GM12873 (cell line): ENCODE measurements around the gene SLC51A.

ENCODE experiments used
- TF ChIP-seq, protein P1 (sequence below): IDR thresholded peaks from 2 replicates; pipeline ENCODE4 v1.5.1; 2012; ENCODE audit warnings: low read depth, mild to moderate bottlenecking, moderate library complexity, low read length, control low read depth; ENCODE audit not compliant: insufficient read depth; ENCODE audit errors: missing control alignments

SLC51A gene

DNA sequence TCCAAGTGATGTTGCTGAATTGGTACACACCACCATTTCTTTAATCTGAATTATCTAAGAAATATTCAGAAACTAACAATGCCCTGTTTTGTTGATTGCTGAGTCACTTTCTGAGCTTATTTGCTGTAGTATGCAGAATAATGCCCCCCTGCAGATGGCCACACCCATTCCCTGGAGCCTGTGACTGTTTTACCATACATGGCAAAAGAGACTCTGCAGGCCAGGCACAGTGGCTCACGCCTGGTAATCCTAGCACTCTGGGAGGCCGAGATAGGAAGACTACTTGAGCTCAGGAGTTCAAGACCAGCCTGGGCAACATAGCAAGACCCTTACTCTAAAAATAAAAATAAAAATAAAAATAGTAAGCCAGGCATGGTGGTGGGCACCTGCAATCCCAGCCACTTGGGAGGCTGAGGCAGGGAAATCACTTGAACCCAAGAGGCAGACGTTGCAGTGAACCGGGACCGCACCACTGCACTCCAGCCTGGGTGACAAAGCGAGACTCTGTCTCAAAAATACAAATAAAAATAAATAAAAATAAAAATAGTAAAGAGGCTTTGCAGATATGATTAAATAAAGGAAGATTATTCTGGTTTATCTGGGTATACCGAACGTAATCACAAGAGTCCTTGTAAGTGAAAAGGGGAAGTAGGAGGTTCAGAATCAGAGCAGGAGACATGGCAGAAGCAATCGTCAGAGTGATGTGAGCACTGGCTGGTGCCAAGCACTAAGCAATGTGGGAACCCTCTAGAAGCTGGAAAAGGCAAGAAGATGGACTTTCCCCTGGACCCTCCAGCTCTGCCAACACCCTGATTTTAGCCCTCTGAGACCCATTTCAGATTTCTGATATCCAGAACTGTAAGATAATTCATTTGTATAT lies 52.2 kb downstream of the SLC51A start:
- TF ChIP-seq, protein P1, sequence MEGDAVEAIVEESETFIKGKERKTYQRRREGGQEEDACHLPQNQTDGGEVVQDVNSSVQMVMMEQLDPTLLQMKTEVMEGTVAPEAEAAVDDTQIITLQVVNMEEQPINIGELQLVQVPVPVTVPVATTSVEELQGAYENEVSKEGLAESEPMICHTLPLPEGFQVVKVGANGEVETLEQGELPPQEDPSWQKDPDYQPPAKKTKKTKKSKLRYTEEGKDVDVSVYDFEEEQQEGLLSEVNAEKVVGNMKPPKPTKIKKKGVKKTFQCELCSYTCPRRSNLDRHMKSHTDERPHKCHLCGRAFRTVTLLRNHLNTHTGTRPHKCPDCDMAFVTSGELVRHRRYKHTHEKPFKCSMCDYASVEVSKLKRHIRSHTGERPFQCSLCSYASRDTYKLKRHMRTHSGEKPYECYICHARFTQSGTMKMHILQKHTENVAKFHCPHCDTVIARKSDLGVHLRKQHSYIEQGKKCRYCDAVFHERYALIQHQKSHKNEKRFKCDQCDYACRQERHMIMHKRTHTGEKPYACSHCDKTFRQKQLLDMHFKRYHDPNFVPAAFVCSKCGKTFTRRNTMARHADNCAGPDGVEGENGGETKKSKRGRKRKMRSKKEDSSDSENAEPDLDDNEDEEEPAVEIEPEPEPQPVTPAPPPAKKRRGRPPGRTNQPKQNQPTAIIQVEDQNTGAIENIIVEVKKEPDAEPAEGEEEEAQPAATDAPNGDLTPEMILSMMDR = no peak

DNA sequence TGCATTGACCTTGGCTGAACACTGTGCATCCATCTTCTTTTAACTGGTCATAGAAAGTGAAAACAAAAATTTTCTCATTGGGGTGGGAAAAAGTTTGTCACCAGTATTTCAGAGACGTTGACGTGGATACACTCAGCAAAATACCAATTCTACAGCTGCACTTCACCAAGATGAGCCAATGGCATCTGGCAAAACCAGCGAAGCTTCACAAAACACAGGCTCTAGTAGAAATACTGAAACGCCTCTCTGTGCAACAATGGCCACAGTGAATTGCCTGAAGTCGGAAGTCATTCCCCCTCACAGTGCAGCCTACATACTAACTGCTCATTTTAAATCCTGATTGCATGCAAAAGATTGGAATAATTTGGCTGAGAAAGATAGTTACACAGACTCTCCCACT lies 54.2 kb downstream of the SLC51A start:
- TF ChIP-seq, protein P1 = no peak

DNA sequence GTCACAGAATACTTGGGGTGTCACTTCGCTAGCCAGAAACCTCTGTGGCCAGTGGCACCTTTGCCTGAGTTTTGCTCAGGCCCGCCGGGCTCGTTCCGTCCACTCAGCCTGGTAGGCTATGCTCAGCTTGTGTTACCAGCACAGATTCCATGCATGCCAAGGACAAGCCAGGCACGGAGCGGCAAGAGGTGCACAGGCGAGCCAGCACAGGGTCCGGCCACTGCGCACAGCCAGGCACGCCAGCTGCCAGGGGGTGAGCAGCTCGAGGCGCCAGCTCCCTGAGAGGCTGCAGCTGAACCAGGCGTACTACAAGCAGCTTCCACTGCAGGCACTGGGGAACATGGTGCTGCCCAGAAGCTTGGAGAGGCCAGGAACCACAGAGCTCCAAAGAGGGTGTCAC lies 56.5 kb downstream of the SLC51A start:
- TF ChIP-seq, protein P1 = no peak

DNA sequence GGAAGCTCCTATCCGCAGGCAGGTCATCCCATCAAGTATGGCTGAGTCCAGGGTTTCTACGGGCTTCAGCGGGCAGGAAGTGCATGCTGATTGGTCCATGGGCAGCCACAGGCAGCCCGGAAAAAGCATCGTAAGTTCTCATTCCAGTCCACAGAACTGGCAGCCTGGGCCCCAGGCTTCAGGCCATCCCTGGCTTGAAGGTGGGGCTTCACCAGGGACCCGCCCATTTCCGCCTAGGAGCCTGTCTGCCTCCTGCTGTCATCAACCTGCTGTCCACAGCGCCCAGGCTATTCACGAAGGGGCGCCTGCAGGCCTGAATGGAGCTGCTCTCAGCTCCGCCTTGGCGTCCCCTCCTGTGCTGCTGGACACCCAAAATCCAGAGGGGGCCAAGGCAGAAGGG lies 57.3 kb downstream of the SLC51A start:
- TF ChIP-seq, protein P1 = no peak

DNA sequence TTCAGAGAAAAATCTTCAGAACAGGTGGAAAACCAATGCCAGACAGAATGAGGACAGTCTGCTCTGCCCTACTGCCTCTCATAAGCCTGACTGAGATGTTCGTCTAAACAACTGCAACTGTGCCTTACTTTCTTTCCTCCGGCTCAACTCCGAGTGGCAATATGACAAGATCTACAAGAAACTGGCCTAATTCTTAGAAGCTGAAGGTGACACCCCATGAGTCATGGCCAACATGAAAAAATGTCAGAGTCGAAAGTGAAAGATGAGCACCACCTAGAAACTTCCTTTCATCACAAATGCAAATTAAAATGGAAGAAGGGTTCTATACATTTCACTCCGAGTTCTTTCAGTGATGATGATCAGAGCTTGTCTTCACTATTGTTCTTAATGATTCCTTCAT lies 58.3 kb downstream of the SLC51A start:
- TF ChIP-seq, protein P1 = no peak

DNA sequence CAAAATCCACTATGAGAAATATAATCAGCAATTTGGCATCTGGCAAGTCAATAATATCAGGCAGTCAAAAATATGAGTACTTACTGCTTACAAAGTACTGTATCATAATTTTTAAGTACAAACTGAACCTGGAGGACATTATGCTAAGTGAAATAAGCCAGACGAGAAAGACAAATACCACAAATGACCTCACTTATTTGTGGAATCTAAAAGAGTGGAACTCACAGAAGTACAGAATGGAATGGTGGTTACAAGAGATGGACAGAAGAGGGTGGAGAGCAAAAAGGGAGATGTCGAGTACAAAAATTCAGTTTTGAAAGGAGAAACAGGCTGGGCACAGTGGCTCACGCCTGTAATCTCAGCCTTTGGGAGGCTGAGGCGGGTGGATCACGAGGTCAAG lies 58.8 kb downstream of the SLC51A start:
- TF ChIP-seq, protein P1 = no peak

DNA sequence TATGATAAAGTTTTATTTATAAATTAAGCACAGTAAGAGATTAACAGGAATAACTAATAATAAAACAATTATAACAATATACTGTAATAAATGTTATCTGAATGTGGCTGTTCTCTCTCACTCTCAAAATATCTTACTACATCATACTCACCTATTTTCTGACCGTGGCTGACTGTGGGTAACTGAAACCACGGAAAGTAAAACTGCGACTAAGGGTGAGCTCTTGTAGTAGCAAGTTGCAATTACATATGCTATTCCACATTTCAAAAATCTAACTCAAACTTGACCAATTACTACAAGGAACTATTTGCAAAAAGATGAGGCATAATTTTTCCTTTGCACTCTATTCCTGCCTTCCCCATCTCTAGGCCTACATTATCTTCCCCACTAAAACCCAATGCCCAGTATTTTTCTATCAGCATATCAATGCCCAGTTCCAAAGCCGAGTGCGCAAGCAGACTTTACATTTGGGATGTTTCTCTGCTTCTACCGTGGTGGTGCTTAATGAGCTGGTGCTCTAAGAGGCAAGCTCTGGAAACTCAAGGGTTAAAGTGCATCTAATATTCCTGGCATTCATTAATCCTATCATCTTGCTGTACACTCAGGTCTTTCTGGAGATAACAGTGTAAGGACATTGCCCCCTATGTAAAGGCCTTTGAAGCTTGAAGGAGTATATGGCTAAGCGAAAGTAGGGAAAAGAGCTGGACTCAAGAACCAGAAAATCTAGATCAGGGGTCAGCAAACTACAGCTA lies 64.5 kb downstream of the SLC51A start:
- TF ChIP-seq, protein P1 = no peak
